PC-9 (cell line): ENCODE measurements around the gene OSTC. TPM values are rescaled to one million over a fixed set of nuclear protein-coding genes. Genes with fewer than 3 reads are reported as not detected.

Experiments used
- BruUV-seq: library from RNA; stranded (reverse); fragments of 400-500 nt; replicated peaks from 2 replicates; lab custom pipeline; 2021; lab: Mats Ljungman, UMichigan
- CTCF ChIA-PET: fragments of 300-600 bp; sonication (Branson Sonifier 250); formaldehyde crosslinking; loops from one replicate; lab custom pipeline; 2022; ENCODE audit warnings: antibody characterized with exemption; lab: Charles Lee
- POLR2A ChIA-PET: fragments of 300-600 bp; sonication (Branson Sonifier 250); formaldehyde crosslinking; loops from one replicate; lab custom pipeline; 2022; ENCODE audit warnings: antibody characterized with exemption; ENCODE audit not compliant: unreplicated experiment; lab: Charles Lee
- DNase-seq, 2 experiments: peaks; one replicate each; pipeline versions ENCODE4 v3.0.0 to v3.0.0-alpha.2; 2015 to 2022; ENCODE audit warnings: mixed read lengths in 1 of 2
- H2AFZ ChIP-seq: fragments of 200-600 bp; sonication (generic); 2 replicates; pipeline ENCODE4 v1.8.1; 2017; ENCODE audit warnings: antibody characterized with exemption
- H3F3A ChIP-seq: fragments of 200-600 bp; sonication (generic); 2 replicates; pipeline ENCODE4 v1.8.1; 2017; ENCODE audit warnings: antibody characterized with exemption, mild to moderate bottlenecking, low read depth; ENCODE audit not compliant: insufficient read depth
- H3K27ac ChIP-seq: fragments of 200-600 bp; sonication (generic); 2 replicates; pipeline ENCODE4 v1.6.1; 2016; ENCODE audit warnings: mixed run types
- H3K27me3 ChIP-seq: fragments of 200-600 bp; sonication (generic); 2 replicates; pipeline ENCODE4 v1.6.1; 2016; ENCODE audit warnings: low read depth, mixed run types; ENCODE audit not compliant: insufficient read depth
- H3K36me3 ChIP-seq: fragments of 200-600 bp; sonication (generic); 2 replicates; pipeline ENCODE4 v1.6.1; 2016; ENCODE audit warnings: low read depth, mixed run types
- H3K4me1 ChIP-seq: fragments of 200-600 bp; sonication (generic); replicated peaks from 2 replicates; pipeline ENCODE4 v1.6.1; 2016; ENCODE audit warnings: mixed run types; ENCODE audit not compliant: insufficient read depth
- H3K4me2 ChIP-seq: fragments of 200-600 bp; sonication (generic); 2 replicates; pipeline ENCODE4 v1.6.1; 2017; ENCODE audit warnings: mixed run types
- H3K4me3 ChIP-seq: fragments of 200-600 bp; sonication (generic); 2 replicates; pipeline ENCODE4 v1.6.1; 2016; ENCODE audit warnings: mixed run types
- H3K79me2 ChIP-seq: fragments of 200-600 bp; sonication (generic); 2 replicates; pipeline ENCODE4 v1.6.1; 2017; ENCODE audit warnings: low read depth, mixed run types
- H3K9me2 ChIP-seq: fragments of 200-600 bp; sonication (generic); 2 replicates; pipeline ENCODE4 v1.8.1; 2017; ENCODE audit warnings: mild to moderate bottlenecking; ENCODE audit not compliant: insufficient read depth
- H3K9me3 ChIP-seq: fragments of 200-600 bp; sonication (generic); 2 replicates; pipeline ENCODE4 v1.8.1; 2016; ENCODE audit warnings: low read depth; ENCODE audit not compliant: insufficient read depth
- H4K20me1 ChIP-seq: fragments of 200-600 bp; sonication (generic); 2 replicates; pipeline ENCODE4 v1.8.1; 2017; ENCODE audit not compliant: insufficient read depth
- EZH2 ChIP-seq: fragments of 200-600 bp; sonication (generic); IDR thresholded peaks from 2 replicates; pipeline ENCODE4 v1.8.0; 2017; ENCODE audit warnings: antibody characterized with exemption, low read depth
- intact Hi-C: fragments of 100-400 bp; cut with micrococcal nuclease; formaldehyde crosslinking; loops from one replicate; pipeline ENCODE4 v1.10.0; 2022; ENCODE audit not compliant: unreplicated experiment
- total RNA-seq: library from RNA; stranded (reverse); gene quantifications from 2 replicates; pipeline ENCODE4 v1.2.3, GENCODE V29; 2021
- TF ChIP-seq, protein P1 (sequence below): fragments of 200-600 bp; sonication (generic); conservative IDR thresholded peaks from 2 replicates; pipeline ENCODE4 v1.6.1; 2017; ENCODE audit warnings: mixed run types, antibody characterized with exemption, mild to moderate bottlenecking, moderate library complexity

OSTC gene
- total RNA-seq, 1 experiment from 2014 or later = 61.7 TPM

GRCh38 chr4:108644237-108644636, 6.2 kb upstream of the OSTC start:
- Histone ChIP-seq H3K36me3 (no peaks in the 10 kb centered on the region), H3K27ac (peak overlapping the region; percentile 53), H4K20me1 (no peaks in the 10 kb centered on the region), H3K79me2 (no peaks in the 10 kb centered on the region), H3K9me2 (no peaks in the 10 kb centered on the region), H3K4me3 (no peak overlapping the region), H3K9me3 (no peaks in the 10 kb centered on the region), H3K4me1 (no peaks in the 10 kb centered on the region; the same call in 1 of the 2 replicates), H3K4me2 (no peak overlapping the region), H3K27me3 (no peaks in the 10 kb centered on the region), H3F3A (0 out of 2 replicates have a peak, but pooled peaks cover 2% of the 10 kb centered on the region), H2AFZ (no peak overlapping the region)
- intact Hi-C loops = no loop called here
- CTCF ChIA-PET = no interaction called here
- TF ChIP-seq EZH2 = no peak
- TF ChIP-seq, protein P1, sequence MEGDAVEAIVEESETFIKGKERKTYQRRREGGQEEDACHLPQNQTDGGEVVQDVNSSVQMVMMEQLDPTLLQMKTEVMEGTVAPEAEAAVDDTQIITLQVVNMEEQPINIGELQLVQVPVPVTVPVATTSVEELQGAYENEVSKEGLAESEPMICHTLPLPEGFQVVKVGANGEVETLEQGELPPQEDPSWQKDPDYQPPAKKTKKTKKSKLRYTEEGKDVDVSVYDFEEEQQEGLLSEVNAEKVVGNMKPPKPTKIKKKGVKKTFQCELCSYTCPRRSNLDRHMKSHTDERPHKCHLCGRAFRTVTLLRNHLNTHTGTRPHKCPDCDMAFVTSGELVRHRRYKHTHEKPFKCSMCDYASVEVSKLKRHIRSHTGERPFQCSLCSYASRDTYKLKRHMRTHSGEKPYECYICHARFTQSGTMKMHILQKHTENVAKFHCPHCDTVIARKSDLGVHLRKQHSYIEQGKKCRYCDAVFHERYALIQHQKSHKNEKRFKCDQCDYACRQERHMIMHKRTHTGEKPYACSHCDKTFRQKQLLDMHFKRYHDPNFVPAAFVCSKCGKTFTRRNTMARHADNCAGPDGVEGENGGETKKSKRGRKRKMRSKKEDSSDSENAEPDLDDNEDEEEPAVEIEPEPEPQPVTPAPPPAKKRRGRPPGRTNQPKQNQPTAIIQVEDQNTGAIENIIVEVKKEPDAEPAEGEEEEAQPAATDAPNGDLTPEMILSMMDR = no peak
- POLR2A ChIA-PET = no interaction called here
- no TSS peak for BruUV-seq
- peak; percentile 8 to 78 for DNase-seq

GRCh38 chr4:108646706-108647105, 3.7 kb upstream of the OSTC start:
- Histone ChIP-seq H3K36me3 (no peaks in the 10 kb centered on the region), H3K4me3 (no peak overlapping the region), H3K4me1 (no peaks in the 10 kb centered on the region; the same call in 1 of the 2 replicates), H3K9me2 (no peaks in the 10 kb centered on the region), H3K27me3 (no peaks in the 10 kb centered on the region), H4K20me1 (no peaks in the 10 kb centered on the region), H3K4me2 (no peak overlapping the region), H2AFZ (no peak overlapping the region), H3K9me3 (no peaks in the 10 kb centered on the region), H3K79me2 (peaks cover 13% of the 10 kb centered on the region), H3F3A (peaks cover 6% of the 10 kb centered on the region; the same call in 1 of the 2 replicates), H3K27ac (no peak overlapping the region)
- TF ChIP-seq, protein P1 = no peak
- no peak for TF ChIP-seq EZH2
- no peak for DNase-seq
- ChIA-PET POLR2A (no interaction called here), CTCF (no interaction called here)
- intact Hi-C loops = no loop called here
- no TSS peak for BruUV-seq

DNA sequence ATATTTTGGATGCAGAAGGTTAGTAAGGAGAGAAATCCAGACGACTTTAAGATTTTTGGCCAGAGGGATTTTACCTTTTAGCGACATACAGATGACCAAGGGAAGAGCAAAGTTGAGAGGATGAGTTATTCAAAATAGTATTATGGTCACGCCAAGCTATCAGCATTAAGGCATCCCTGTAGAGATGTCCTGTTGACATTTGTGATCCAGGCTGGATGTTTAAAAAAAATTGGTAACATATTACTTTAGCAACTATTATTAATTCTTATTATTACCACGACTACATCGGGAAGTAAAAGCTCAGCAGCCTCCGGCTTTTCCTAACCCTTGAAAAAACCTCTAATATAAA, 562 bp upstream of the OSTC start:
- no peaks in the 10 kb centered on the region for H3K36me3 ChIP-seq

More for the DNA sequence above, 562 bp upstream of the OSTC start:
- H2AFZ ChIP-seq = peak overlapping the region; percentile 82
- H4K20me1 ChIP-seq = peaks cover 15% of the 10 kb centered on the region
- TF ChIP-seq, protein P1 = no peak
- TF ChIP-seq EZH2 = no peak
- H3K79me2 ChIP-seq = peaks cover 44% of the 10 kb centered on the region
- H3F3A ChIP-seq = peaks cover 6% of the 10 kb centered on the region; the same call in 1 of the 2 replicates
- no peaks in the 10 kb centered on the region; the same call in 1 of the 2 replicates for H3K4me1 ChIP-seq
- intact Hi-C loops = no loop called here
- DNase-seq = no peak
- H3K4me3 ChIP-seq = peak overlapping the region; percentile 99
- no peaks in the 10 kb centered on the region for H3K9me2 ChIP-seq
- H3K27ac ChIP-seq = 0 out of 2 replicates have a peak overlapping the region, but pooled peaks have one; percentile 19
- no TSS peak for BruUV-seq
- no peaks in the 10 kb centered on the region for H3K9me3 ChIP-seq
- CTCF ChIA-PET = interaction anchor here (1.0 kb wide), 1 partner anchor 134 kb away, joined by 4 read pairs; no protein-coding TSS in a partner anchor
- peak overlapping the region; percentile 88 for H3K4me2 ChIP-seq
- POLR2A ChIA-PET = interaction anchor here (0.6 kb wide), 1 partner anchor 22 kb away, joined by 4 read pairs; no protein-coding TSS in a partner anchor
- no peaks in the 10 kb centered on the region for H3K27me3 ChIP-seq
